GM19324 (cell line): ENCODE results near the gene TAAR6.
"Not testable (repeated sequence)": the region's sequence is repeated elsewhere in the genome, so short reads cannot be mapped to it uniquely, and the experiment has no call there.

Experiments used
- ATAC-seq: cut with Tn5 transposase; IDR thresholded peaks from one replicate; pipeline ENCODE4 v1.9.1; 2021; ENCODE audit warnings: mild to moderate bottlenecking, moderate library complexity; ENCODE audit not compliant: unreplicated experiment, low FRiP score

Gene TAAR6, protein sequence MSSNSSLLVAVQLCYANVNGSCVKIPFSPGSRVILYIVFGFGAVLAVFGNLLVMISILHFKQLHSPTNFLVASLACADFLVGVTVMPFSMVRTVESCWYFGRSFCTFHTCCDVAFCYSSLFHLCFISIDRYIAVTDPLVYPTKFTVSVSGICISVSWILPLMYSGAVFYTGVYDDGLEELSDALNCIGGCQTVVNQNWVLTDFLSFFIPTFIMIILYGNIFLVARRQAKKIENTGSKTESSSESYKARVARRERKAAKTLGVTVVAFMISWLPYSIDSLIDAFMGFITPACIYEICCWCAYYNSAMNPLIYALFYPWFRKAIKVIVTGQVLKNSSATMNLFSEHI

DNA sequence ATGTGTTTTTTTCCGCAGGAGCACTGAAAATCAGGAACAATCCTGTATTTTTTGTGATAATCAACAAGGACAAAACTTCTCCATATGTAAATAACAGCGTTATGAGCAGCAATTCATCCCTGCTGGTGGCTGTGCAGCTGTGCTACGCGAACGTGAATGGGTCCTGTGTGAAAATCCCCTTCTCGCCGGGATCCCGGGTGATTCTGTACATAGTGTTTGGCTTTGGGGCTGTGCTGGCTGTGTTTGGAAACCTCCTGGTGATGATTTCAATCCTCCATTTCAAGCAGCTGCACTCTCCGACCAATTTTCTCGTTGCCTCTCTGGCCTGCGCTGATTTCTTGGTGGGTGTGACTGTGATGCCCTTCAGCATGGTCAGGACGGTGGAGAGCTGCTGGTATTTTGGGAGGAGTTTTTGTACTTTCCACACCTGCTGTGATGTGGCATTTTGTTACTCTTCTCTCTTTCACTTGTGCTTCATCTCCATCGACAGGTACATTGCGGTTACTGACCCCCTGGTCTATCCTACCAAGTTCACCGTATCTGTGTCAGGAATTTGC, at the start of gene TAAR6:
TSS of gene TAAR6 (plus strand) at position 102 of the 557 bp plus-strand sequence. CDS start at position 102, 0 bp downstream.
- ATAC-seq, result no peak

DNA sequence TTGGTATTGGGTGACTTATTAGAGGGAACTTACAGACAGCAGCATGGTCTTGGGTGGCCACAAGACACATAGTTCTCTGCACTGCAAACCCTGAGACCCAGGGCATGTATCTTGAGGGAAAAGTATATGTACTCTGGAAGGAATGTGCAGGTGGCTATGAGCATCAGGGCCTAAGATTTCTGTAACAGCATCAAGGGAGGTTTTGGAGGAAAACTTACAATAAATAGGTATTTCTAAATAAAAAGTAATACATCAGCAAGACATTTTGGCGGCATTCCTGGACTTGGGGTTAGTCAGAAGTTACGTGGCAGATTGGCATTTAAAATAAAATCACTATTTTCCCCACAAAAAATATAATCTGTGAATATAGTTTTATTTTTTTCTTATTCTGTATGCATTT, 49.2 kb upstream of the TAAR6 start:
- ATAC-seq, result no peak

DNA sequence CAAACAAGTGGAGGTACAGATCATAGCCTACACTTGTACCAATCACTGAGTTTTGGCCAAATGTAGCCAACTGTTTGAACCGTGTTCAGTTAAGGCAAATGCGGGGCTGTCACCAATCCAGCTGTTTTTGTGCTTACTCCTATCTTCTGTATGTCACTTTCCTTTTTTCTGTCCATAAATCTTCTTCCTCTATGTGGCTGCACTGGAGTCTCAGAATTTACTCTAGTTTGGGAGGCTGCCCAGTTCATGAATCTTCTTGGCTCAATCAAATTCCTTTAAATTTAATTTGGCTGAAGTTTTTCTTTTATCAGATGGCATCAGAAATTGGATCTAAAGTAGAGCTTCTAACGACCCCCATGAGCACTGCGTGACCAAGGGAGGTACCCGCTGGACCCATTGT, 45.5 kb upstream of the TAAR6 start:
- no peak for ATAC-seq

DNA sequence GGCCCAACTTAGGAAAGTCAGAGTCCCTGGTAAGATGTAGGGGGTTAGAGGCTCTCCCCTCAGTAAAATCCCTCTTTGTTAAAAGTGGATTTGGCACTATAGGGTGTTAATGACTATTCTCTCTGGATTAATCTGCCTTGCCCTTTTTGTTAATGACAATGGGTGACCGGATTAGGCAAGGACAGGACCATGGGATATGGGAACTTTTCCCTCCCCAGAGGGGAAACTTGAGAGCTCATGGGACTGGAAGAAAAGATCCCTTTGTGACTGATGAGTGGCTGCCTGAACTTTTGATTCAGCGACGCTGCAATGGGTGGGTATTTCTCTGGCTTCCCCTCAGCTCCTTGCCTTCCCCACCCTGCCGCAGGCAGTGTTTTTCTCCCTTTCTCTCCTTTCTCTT, 44.3 kb upstream of the TAAR6 start:
- no peak for ATAC-seq

DNA sequence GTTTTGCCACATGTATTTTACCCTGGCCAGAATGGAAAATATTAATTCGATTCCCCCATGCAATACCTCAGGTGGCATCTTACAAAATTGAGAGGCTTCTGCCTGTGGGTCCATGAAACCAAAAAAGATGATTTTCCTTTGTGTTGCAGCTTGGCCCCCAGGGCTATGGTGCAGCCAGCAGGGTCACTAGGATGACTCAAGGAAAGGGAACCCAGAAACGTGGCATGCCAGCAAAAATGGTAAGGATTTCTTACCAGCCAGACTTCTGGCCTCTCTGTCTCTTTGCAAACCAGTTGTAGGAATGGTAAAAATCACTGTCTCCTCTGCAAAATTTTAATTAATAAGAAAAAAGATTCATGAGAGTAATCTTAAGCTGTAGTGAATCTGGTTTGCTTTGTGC, 43.7 kb upstream of the TAAR6 start:
- ATAC-seq, result no peak

DNA sequence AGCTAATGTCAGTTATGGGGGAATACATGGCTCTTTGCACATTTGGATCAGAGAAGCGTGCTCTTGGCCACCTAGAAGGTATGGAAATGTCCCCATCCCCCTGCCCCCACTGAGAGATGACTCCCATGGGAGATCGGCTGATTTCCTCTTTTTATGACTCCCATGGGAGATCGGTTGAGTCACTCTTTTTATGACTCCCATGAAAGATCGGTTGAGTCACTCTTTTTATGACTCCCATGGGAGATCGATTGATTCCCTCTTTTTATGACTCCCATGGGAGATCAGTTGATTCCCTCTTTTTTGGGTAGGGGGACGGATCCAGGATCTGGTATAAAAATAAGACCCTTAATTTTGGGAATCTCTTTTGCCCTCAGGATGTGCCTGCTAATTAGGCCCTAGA, 42.3 kb upstream of the TAAR6 start:
- ATAC-seq, result no peak

DNA sequence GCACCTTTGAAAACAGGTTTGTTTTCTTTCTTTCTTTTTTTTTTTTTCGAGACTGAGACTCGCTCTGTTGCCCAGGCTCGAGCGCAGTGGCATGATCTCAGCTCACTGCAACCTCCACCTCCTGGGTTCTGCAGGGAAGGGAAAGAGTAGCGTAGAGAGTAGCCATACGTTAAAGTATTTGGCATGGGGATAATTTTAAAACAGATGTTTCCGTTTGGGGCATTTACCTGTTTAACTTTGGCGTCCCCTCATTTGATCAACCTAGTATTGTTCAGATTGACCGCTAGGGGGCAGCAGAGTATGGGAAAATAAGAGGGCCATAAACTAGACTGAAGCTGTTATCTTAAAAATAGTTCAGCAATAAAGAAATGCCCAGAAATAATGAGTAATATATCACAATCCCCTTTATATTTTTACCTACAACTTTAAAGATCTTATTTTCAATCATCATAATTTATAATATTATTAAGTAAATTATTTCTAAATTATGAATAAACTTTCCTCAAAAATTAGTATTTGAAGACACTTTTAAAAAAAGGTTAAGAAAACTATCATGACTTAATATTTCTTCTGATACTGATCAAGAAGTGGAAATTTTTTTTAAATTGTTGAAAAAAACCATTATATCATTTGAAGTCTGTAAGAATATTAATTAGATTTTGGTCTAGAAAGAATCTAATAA, 39.7 kb upstream of the TAAR6 start:
- ATAC-seq, result peak; percentile 63

DNA sequence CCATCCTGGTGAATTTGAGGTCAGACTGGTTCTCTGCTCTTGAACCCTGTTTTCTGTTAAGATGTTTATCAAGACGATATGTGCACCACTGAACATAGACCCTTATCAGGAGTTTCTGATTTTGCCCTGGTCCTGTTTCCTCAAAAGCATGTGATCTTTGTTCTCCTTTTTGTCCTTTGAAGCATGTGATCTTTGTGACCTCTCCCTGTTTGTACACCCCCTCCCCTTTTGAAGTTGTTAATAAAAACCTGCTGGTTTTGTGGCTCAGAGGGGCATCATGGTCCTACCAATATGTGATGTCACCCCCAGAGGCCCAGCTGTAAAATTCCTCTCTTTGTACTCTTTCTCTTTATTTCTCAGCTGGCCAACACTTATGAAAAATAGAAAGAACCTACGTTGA, 35.6 kb upstream of the TAAR6 start:
- ATAC-seq, result not testable (repeated sequence)

DNA sequence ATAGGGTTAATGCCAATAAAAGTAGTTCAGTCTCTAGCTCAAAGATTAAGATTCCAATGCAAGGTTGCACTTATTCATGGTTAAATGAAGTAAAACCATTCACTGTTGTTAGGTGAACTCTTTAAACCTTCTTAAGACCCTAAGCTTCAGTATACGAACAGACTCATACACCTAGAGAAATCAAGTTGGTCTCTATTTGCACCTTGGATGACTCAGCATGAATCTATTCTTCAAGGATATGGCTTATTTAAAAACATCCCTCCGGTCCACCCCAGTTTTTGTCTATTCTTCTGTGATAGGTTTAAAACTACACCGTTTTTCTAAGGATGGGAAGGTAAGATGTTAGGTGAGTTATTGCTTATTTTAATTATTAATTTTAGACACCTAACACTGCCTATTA, 33.0 kb upstream of the TAAR6 start:
- ATAC-seq, result no peak

DNA sequence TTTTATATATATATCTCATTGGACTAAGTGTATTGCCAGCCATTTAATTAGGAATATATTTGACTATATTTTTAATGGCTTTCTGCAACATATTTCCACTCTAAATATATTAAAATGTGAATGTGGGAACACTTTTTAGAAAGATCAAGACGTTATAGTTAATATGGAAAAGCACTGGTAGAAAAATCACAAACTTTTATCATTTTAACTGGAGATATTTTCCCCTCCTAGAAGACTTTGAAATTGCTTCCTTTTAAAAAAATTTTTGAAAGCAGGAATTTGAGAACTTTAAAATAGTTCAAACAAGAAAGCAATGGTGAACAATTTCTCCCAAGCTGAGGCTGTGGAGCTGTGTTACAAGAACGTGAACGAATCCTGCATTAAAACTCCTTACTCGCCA, 32.1 kb upstream of the TAAR6 start, which contains the start of gene TAAR9:
TSS of gene TAAR9 (plus strand) at position 301 of the 400 bp plus-strand sequence. CDS start at position 314, 13 bp downstream.
- ATAC-seq, result no peak

DNA sequence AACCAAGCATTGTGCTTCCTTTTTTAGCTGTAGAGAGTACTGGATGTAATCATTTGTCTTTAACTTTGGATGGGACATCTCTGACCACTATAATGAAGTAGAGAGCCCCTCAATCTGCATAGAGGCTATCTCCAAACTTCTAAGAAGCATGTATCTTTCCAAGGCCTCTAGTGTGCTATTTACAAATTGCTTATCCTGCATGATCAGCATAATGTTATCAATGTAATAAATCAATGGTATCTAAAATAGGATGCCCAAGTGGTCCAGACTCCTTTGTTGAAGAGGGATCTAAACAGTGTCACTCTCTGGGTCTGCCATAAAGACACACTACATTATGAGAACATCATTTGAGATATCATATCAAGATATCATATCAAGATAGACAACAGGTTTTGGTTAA, 25.3 kb upstream of the TAAR6 start:
- no peak for ATAC-seq

DNA sequence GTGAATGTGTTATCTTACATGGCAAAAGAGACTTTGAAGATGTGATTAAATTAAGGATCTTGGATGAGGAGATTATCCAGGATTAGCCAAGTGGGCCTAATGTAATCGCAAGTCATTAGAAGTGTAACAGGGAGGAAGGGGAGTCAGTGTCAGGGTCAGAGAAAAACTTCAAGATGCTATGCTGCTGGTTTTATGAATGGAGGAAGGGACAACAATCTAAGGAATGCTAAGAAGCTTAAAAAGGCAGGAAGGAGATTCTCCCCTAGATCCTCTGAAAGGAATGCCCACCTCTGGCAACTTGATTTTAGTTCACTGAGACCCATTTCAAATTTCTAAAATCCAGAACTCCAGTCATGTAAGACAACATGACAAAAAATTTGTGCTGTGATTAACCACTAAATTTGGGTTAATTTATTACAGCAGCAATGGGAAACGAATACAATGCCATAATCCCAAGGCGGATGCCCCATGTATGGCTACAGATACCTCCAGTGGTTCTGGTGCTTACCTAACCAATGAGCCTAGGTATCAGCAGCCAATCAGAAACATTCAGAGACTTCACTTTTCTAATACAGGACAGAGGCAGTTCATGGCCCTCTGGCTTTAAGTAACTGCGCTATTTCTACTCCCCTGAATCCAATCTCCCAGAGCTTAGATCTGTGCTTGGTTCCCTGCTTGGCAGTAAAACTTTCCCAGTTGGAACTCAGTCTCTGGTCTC, 21.2 kb upstream of the TAAR6 start:
- no peak for ATAC-seq

DNA sequence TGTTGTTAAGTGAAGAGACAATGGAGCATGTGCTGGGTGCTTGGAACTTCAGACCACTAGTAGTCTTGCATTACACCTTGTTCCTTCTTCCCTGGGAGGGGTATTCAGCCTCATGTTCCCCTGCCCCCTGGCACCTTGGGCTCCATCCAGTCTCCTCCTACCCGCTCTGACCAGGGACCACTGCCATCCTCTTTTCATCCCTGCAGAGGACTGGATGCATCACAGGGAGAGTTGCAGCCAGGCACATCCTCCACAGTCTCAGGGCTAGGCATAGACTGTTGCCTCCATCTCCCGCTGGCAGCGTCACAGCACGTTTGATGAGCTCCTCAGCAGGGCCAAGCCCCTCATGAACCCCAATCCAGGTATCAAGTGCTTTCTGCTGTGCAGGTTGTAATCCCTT, 18.9 kb upstream of the TAAR6 start:
- ATAC-seq, result no peak

DNA sequence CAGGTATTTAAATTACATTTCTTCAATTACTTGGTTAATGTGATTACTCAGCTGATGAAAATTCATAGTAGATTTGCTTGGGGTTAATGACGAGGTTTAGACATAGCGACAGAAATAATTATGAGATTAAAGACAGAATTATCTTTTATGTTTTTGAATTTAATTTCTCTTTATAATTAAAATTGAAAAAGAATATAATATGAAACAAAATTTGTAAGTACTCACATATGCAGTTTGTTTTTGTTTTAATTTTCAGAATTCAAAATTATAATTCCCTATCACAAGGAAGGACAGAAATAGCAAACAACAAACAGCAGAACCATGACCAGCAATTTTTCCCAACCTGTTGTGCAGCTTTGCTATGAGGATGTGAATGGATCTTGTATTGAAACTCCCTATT, 17.8 kb upstream of the TAAR6 start, which contains the start of gene TAAR8:
TSS of gene TAAR8 (plus strand) at position 301 of the 400 bp plus-strand sequence. CDS start at position 322, 21 bp downstream.
- no peak for ATAC-seq

DNA sequence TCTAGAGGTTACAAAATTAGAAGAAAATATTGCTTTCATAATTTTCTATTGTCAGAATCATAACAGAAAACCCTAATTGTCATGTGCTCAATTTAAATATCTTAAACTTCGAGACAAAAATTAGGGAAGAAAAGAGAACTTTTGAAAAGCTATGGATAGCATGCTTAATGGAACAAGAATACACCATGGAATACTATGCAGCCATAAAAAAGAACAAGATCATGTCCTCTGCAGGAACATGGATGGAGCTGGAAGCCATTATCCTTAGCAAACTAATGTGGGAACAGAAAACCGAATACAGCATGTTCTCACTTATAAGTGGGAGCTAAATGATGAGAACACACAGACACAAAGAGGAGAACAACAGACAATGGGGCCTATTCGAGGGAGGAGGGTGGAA, 10.0 kb upstream of the TAAR6 start:
- not testable (repeated sequence) for ATAC-seq

DNA sequence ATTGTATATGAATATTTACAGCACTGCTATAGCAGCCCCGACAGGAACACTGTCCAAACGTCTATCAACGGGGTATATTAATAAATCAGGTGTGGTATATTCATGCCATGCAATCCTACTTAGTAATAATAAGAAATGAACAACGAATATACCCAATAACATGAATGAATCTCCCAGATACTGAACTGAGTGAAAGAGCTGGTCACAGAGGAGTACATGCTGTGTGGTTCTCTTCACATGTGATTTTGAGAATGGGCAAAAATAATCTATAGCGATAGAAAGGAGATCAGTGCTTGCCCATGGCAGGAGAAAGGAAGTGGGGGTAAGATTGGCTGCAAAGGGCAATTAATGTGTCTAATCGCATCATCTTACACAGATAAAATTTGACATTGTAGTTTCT, 3.7 kb upstream of the TAAR6 start:
- ATAC-seq, result no peak

DNA sequence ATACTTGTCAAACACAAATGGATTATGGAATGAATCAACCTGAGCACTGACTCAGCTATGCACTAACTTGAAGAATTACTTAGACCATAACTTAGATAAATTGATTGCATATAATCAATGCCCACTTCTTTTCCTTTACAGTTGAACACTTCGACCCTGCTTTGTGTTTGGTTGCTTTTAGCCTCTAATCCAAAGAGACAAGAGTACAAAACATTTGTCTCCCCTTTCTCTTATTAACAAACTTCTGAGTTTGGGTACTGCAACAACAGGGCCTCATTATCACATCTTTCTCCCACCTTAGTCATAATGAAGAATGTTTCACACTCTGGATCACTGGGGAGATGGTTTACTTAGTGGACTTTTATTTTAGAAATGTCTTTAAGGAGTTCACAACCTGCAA, 2.6 kb upstream of the TAAR6 start:
- ATAC-seq, result no peak

DNA sequence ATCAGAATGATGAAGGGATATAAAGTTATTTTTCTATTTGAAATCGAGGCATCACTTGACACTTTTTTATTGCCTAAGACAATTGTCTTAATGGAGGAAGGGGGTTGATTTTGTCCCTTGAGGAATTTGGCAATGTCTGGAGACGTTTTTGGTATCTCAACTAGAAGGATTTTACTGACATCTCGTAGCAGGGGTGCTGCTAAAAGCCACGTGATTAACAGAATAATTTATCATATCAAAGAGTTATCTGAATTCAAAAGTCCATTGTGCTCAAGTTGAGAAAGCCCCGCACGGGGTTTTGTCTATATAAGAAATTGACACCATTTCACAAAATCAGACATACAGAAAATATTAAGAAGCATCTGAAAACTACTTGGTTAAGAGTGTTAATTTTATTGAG, 1.5 kb upstream of the TAAR6 start:
- ATAC-seq, result no peak

DNA sequence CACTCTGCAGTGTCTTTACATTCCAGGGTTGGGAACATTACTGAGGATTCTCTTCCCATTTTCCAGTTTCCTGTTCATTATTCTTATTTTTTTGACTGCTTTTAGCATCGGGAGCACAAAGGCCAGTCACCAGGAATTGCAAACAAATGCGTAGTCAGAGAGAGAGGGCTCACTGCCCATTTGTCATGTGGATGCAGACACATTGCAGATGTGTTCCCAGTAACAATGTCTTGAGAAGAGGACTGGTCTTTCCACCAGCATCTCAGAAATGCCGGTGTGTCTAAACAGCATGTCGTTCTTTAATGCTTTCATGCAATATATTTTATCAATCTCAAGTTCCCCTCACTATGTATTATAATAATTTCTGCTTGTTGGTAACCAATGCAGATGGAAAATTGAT, 952 bp upstream of the TAAR6 start:
- ATAC-seq, result no peak

DNA sequence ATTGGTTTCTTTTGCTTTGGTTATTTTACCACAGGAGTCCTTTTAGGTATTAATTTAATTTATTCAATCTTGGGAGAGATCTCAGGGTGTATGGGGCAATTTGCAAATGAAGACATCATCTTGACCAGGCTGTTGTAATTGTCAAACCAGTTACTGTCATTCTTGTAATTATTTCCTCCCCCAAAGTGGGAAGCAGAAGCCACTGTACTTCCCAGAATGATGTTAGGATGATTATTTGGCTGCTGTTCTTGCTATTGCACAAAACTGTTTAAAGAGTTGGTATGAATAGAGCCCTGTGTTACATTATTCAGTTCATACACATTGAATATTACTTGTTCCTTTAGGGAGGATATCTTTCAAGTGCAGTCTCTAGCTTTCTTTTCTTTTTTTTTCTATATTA, 1.7 kb downstream of the TAAR6 start:
- no peak for ATAC-seq

DNA sequence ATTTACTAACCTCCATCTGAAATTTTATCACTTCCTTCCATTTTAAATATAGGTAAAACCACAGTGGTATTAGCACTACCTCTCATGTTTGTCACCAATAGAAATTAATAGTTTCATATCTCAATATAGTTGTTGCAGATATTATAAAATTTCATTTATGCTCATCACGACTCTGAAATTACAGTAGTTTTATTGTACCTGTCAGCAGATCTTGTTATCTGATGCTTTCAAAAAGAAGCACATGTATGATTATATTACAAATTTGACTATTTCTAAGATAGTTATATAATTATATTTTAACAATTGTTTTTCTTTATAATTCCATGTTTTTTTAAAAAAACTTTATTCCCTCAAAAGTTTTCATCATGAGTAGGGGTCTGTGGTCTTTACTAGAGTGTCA, 14.6 kb downstream of the TAAR6 start:
- no peak for ATAC-seq
